Measurements from ENCODE around the gene CLEC4F. TPM values are rescaled to one million over a fixed set of nuclear protein-coding genes. Genes with fewer than 3 reads are reported as not detected.
A peak's percentile ranks its signal among the peaks of the same experiment; 100 is the strongest.

The CLEC4F gene
- total and polyA plus RNA-seq, 2 of the 13 experiments (the other 11 are each of a cell fraction or from before 2014, with no cell fraction given), result 0.12 to 0.13 TPM

- no peak for TF ChIP-seq THRA (CRISPR knock-in tag; IDR thresholded peaks at IDR 0.05; ENCODE audit: borderline replicate concordance)
- no peak for TF ChIP-seq NBN (conservative IDR thresholded peaks at IDR 0.05)
- peak; percentile 59 for TF ChIP-seq RBFOX2 (IDR thresholded peaks at IDR 0.05; ENCODE audit: low read depth, low read length)
- 0 out of 2 replicates have a peak, but pooled peaks have one; percentile 6 for TF ChIP-seq ZNF232 (CRISPR knock-in tag; IDR thresholded peaks at IDR 0.05; ENCODE audit: borderline replicate concordance)
- TF ChIP-seq ZNF513 (CRISPR knock-in tag; conservative IDR thresholded peaks at IDR 0.05), result no peak
- TF ChIP-seq CREM (IDR thresholded peaks at IDR 0.05), result no peak
- TF ChIP-seq CREM (CRISPR knock-in tag; IDR thresholded peaks at IDR 0.05), result no peak
- no peak for TF ChIP-seq ZNF841 (CRISPR knock-in tag; IDR thresholded peaks at IDR 0.05; ENCODE audit: borderline replicate concordance)
- no peak for TF ChIP-seq JARID2 (CRISPR knock-in tag; IDR thresholded peaks at IDR 0.05; ENCODE audit: insufficient replicate concordance)
- TF ChIP-seq IRF9 (CRISPR knock-in tag; IDR thresholded peaks at IDR 0.05; ENCODE audit: borderline replicate concordance), result no peak
- TF ChIP-seq RBAK (CRISPR knock-in tag; IDR thresholded peaks at IDR 0.05), result 0 out of 2 replicates have a peak, but pooled peaks have one; percentile 22
- no peak for TF ChIP-seq KDM4B (CRISPR knock-in tag; IDR thresholded peaks at IDR 0.05)
- TF ChIP-seq ZNF792 (CRISPR knock-in tag; IDR thresholded peaks at IDR 0.05), result no peak
- TF ChIP-seq MATR3 (CRISPR knock-in tag; IDR thresholded peaks at IDR 0.05), result no peak
- peak; percentile 10 for TF ChIP-seq ZNF691 (CRISPR knock-in tag; IDR thresholded peaks at IDR 0.05; ENCODE audit: borderline replicate concordance, low read depth)
- TF ChIP-seq MTA1 (CRISPR knock-in tag; IDR thresholded peaks at IDR 0.05; ENCODE audit: borderline replicate concordance), result no peak
- TF ChIP-seq ATF1 (CRISPR knock-in tag; IDR thresholded peaks at IDR 0.05), result no peak
- no peak for TF ChIP-seq UBTF (CRISPR knock-in tag; IDR thresholded peaks at IDR 0.05)
- 0 out of 2 replicates have a peak, but pooled peaks have one; percentile 60 for TF ChIP-seq ZNF572 (CRISPR knock-in tag; IDR thresholded peaks at IDR 0.05)
- TF ChIP-seq RCOR2 (CRISPR knock-in tag; IDR thresholded peaks at IDR 0.05), result no peak; the same call in 1 of the 2 replicates
Measured at GRCh38 chr2:70808983-70809958, 11.1 kb downstream of the CLEC4F start (continued).

Measured in HepG2 (cell line).